Measurements from ENCODE around the gene RDH5.
A peak's percentile ranks its signal among the peaks of the same experiment; 100 is the strongest.

The RDH5 gene

DNA sequence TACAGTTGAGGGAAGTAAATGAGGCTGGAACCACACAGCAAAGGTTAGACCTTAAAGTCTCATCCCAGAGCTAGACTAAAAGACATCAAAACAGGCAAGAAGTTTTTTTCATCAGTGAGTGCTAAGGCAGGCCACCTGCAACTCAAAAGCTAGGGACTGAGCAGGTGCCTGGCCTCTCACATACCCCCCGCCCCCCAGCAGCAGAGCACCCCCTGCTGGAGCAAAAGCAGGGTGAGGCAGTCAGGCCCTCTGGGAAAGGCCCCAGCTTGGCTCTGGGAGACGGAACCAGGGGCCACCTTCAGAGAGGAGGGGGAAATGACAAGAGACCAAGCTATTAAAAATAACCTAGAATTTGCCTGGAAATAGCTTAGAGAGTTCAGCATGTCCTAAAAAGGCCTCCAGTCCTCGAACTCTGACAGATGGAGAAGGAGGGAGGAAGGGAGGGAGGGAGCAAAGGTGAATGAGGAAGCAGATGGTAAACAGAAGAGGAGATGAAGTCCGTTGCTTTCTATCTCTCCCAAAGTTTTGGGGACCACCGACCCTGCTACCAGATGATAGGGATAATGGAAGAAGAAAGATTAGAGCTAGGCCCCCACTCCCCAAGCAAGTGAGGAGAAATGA lies 14.3 kb upstream of the RDH5 start:
- TF ChIP-seq, protein P1, sequence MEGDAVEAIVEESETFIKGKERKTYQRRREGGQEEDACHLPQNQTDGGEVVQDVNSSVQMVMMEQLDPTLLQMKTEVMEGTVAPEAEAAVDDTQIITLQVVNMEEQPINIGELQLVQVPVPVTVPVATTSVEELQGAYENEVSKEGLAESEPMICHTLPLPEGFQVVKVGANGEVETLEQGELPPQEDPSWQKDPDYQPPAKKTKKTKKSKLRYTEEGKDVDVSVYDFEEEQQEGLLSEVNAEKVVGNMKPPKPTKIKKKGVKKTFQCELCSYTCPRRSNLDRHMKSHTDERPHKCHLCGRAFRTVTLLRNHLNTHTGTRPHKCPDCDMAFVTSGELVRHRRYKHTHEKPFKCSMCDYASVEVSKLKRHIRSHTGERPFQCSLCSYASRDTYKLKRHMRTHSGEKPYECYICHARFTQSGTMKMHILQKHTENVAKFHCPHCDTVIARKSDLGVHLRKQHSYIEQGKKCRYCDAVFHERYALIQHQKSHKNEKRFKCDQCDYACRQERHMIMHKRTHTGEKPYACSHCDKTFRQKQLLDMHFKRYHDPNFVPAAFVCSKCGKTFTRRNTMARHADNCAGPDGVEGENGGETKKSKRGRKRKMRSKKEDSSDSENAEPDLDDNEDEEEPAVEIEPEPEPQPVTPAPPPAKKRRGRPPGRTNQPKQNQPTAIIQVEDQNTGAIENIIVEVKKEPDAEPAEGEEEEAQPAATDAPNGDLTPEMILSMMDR (IDR thresholded peaks at IDR 0.05; ENCODE audit: low read depth, low read length), result peak; percentile 43
- H3K4me3 ChIP-seq (replicated peaks in 1 of 2; ENCODE audit: low read depth in 2 of 2, low read length in 2 of 2), result peak overlapping the region in 1 of 2 donors; percentile 1
- no peak for DNase-seq (ENCODE audit: low read depth in 2 of 2)

DNA sequence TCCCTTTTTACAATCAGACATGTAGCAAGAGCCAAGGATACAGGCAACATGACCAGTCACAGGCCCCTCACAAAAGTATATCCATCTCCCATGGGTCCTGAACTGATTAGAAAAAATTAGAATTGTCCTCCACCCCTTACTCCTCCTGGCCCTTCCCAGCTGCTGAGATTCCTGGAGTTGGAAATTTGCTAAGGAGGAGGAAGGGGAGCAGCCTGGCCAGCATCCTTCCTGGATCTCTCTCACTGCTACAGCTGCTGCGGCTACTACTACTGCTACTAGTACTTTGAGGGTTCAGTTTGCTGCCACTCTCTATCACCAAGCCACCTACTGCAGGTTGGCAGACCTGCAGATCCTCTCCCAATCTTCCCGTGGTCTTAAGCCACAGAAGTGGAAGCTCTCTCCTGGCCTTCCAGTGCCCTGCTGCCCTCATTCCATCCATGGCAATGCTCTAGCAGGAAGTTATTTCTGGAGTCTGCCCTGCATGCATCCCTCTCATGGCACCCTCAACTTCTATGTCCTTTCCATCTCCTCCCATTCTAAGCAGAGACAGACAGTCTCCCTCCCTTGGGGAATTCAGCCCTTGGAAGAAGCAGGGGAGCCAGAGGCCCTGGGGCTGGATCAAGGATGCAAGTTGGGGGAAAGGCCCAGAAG lies 13.5 kb upstream of the RDH5 start:
- H3K4me3 ChIP-seq (replicated peaks in 1 of 2; ENCODE audit: low read depth in 2 of 2, low read length in 2 of 2), result peak overlapping the region in 1 of 2 donors; percentile 55
- no peak for DNase-seq (ENCODE audit: low read depth in 2 of 2)

GRCh38 chr12:55707219-55707671 lies 12.9 kb upstream of the RDH5 start:
- no peak for DNase-seq (ENCODE audit: low read depth in 2 of 2)
- H3K4me3 ChIP-seq (replicated peaks in 1 of 2; ENCODE audit: low read depth in 2 of 2, low read length in 2 of 2), result peak overlapping the region; percentile 48 to 55

More for the DNA sequence above, 13.5 kb upstream of the RDH5 start:
- TF ChIP-seq, protein P1 (IDR thresholded peaks at IDR 0.05; ENCODE audit: low read depth, low read length), result no peak

DNA sequence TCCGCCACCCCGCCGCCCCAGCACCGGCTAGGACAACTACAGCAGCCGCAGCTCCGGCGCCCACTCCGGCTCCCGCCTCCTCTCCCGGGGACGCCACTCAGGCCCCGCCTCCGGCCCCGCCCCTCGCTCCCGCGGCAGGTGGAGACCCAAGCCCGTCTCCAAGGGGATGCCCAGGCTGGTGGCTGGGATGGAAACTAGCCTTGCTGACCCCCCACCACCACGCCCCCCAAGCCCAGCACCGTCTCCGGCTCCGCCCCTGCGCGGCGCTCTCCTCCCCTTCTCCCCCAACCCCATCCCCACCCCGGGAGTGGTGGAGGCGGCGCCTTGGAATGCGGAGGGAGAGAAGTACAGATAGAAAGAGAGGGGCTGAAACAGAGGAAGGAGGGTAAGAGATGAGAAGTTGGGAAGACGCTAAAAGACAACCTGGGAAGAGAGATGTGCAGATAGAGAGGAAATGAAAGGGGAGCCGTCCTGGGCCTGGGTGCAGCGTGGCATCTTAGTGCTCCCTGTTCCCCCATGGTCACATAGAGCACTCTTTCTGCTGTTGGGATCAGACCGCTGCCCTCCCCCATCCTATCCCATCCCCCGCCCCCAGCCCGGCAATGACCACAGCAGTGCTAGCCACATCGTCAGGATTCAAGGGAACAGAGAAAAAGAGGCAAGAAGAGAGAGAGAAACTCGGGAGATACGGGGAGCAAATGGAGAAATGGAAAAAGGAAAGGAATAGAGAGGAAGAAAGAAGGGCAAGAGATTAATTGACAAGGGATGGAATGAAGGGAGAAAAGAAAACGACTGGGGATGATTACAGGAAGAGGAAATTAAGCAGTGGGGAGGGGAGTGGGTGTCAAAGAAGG lies 12.1 kb upstream of the RDH5 start, which contains the start of gene ITGA7:
Gene ITGA7, minus strand, starts transcription at position 64 of the 854 bp plus-strand sequence. CDS start 222 bp downstream, outside the sequence.
- no peak for DNase-seq (ENCODE audit: low read depth in 2 of 2)
- TF ChIP-seq, protein P1 (IDR thresholded peaks at IDR 0.05; ENCODE audit: low read depth, low read length), result no peak
- peak within 1 kb of the TSS; percentile 48 to 55 for H3K4me3 ChIP-seq (replicated peaks in 1 of 2; ENCODE audit: low read depth in 2 of 2, low read length in 2 of 2)

More at GRCh38 chr12:55707219-55707671, 12.9 kb upstream of the RDH5 start:
- TF ChIP-seq, protein P1 (IDR thresholded peaks at IDR 0.05; ENCODE audit: low read depth, low read length), result no peak

GRCh38 chr12:55708695-55709233 lies 11.4 kb upstream of the RDH5 start:
- TF ChIP-seq, protein P1 (IDR thresholded peaks at IDR 0.05; ENCODE audit: low read depth, low read length), result no peak
- no peak overlapping the region for H3K4me3 ChIP-seq (replicated peaks in 1 of 2; ENCODE audit: low read depth in 2 of 2, low read length in 2 of 2)
- no peak for DNase-seq (ENCODE audit: low read depth in 2 of 2)

DNA sequence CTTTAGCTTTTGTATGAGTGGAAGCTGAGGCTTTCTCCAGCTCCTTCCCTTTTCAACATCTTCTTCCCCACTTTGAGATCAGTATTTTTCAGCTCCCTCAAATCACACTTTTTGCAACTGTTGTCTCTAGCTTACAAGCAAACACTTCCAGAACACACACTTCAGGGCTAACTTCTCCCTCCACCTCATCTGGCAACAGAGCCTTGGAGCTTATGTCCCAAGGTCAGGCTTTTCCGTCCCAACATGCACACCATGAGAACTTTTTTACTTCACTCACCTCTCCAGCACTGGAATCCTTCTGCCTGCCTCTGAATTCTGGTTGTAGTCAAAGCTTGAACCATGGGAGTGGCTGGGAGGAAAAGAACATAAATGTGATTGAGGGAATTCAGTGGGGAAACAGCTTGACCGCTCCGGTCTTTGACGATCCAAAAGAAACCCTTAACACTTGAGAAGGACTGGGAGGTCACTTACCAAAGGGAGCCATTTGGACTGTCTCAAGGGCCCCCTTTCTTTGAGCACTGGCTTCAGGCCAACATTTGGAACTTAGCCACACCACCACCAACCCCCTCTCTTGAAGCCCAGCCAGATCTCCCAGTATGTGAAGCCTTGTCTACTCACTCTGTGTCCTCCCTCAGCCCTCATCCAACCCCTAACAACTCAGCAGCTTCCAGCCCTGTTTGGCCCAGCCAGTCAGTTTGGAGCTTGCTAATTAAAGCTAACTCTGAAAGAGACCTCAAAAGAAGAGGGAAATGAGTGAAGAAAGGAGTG lies 8.2 kb upstream of the RDH5 start:
- DNase-seq (ENCODE audit: low read depth in 2 of 2), result peak; percentile 19 to 76
- TF ChIP-seq, protein P1 (IDR thresholded peaks at IDR 0.05; ENCODE audit: low read depth, low read length), result no peak
- H3K4me3 ChIP-seq (replicated peaks in 1 of 2; ENCODE audit: low read depth in 2 of 2, low read length in 2 of 2), result no peak overlapping the region
